H1 (cell line): Measurements from ENCODE around the gene TMEM252. TPM values are rescaled to one million over a fixed set of nuclear protein-coding genes. Genes with fewer than 3 reads are reported as not detected.

Source experiments
- CTCF ChIA-PET: fragments of 300-600 bp; sonication (Branson Sonifier 250); formaldehyde crosslinking; loops from one replicate; lab custom pipeline; 2021; ENCODE audit not compliant: partially characterized antibody; lab: Charles Lee
- POLR2A ChIA-PET: fragments of 300-600 bp; sonication (Branson Sonifier 250); formaldehyde crosslinking; loops from one replicate; lab custom pipeline; 2021; ENCODE audit warnings: inconsistent platforms; ENCODE audit not compliant: partially characterized antibody; lab: Charles Lee
- DNase-seq, 2 experiments: peaks; one replicate each; pipeline versions ENCODE4 v3.0.0 to v3.0.0-alpha.2; 2010 to 2022; ENCODE audit warnings: low spot score in 2 of 2, low read depth in 1 of 2, mixed read lengths in 1 of 2
- FAIRE-seq: peaks from 2 replicates; lab custom pipeline; 2011; peaks lifted over from hg19 to GRCh38; lab: Jason Lieb, UNC
- H2AFZ ChIP-seq: 2 replicates; pipeline ENCODE4 v1.8.1; 2012; ENCODE audit warnings: low read length, inconsistent platforms
- H2AK5ac ChIP-seq: 2 replicates; pipeline ENCODE4 v1.6.1; 2013; ENCODE audit warnings: low read depth, low read length
- H2BK120ac ChIP-seq: replicated peaks from 2 replicates; pipeline ENCODE3; 2013; ENCODE audit warnings: low read depth, low read length, inconsistent platforms
- H2BK12ac ChIP-seq: 2 replicates; pipeline ENCODE4 v1.6.1; 2013; ENCODE audit warnings: low read depth, low read length
- H2BK15ac ChIP-seq: 2 replicates; pipeline ENCODE4 v1.6.1; 2013; ENCODE audit warnings: low read length
- H2BK20ac ChIP-seq: 2 replicates; pipeline ENCODE4 v1.6.1; 2013; ENCODE audit warnings: low read length
- H2BK5ac ChIP-seq: 2 replicates; pipeline ENCODE4 v1.6.1; 2013; ENCODE audit warnings: low read depth, low read length
- H3K14ac ChIP-seq: 2 replicates; pipeline ENCODE4 v1.6.1; 2013; ENCODE audit warnings: inconsistent platforms; ENCODE audit not compliant: insufficient read length
- H3K18ac ChIP-seq: 2 replicates; pipeline ENCODE4 v1.6.1; 2013; ENCODE audit warnings: low read length; ENCODE audit errors: extremely low read depth
- H3K23ac ChIP-seq: 2 replicates; pipeline ENCODE4 v1.6.1; 2013; ENCODE audit warnings: inconsistent platforms; ENCODE audit not compliant: insufficient read length
- H3K23me2 ChIP-seq: 2 replicates; pipeline ENCODE4 v1.6.1; 2013; ENCODE audit warnings: low read depth, low read length
- H3K27ac ChIP-seq: 2 replicates; pipeline ENCODE4 v1.6.1; 2011; ENCODE audit warnings: low read depth, low read length, inconsistent platforms
- H3K27me3 ChIP-seq, 4 experiments: replicated peaks in 1 of 4; 1 replicate in 1 of 4; 2 replicates in 3 of 4; pipeline versions ENCODE4 v1.6.1 to v1.8.1; 2011 to 2013; ENCODE audit warnings: low read length in 3 of 4, mild to moderate bottlenecking in 3 of 4, inconsistent platforms in 2 of 4, mixed read lengths in 2 of 4, moderate library complexity in 1 of 4; ENCODE audit not compliant: control insufficient read depth in 3 of 4, insufficient read depth in 3 of 4; ENCODE audit errors: extremely low read depth in 1 of 4
- H3K36me3 ChIP-seq, 4 experiments: 2 replicates each; pipeline versions ENCODE4 v1.6.1 to v1.8.1; 2011 to 2013; ENCODE audit warnings: mild to moderate bottlenecking in 4 of 4, low read length in 3 of 4, moderate library complexity in 2 of 4, control low read depth in 1 of 4, inconsistent platforms in 1 of 4; ENCODE audit not compliant: insufficient read depth in 4 of 4, control insufficient read depth in 2 of 4
- H3K4ac ChIP-seq: replicated peaks from 2 replicates; pipeline ENCODE3; 2013; ENCODE audit warnings: low read length, low read depth, mixed read lengths, inconsistent platforms; ENCODE audit not compliant: insufficient read length
- H3K4me1 ChIP-seq, 4 experiments: replicated peaks in 1 of 4; 1 replicate in 1 of 4; 2 replicates in 3 of 4; pipeline versions ENCODE4 v1.6.1 to v1.8.1; 2011 to 2013; ENCODE audit warnings: low read length in 3 of 4, inconsistent platforms in 2 of 4, mixed read lengths in 1 of 4; ENCODE audit not compliant: insufficient read depth in 4 of 4, control insufficient read depth in 3 of 4
- H3K4me2 ChIP-seq, 2 experiments: 2 replicates each; pipeline versions ENCODE4 v1.6.1 to v1.8.1; 2011 to 2013; ENCODE audit warnings: low read depth in 2 of 2, low read length in 2 of 2, control low read depth in 1 of 2, inconsistent platforms in 1 of 2, mild to moderate bottlenecking in 1 of 2; ENCODE audit not compliant: insufficient read depth in 1 of 2
- H3K4me3 ChIP-seq, 4 experiments: fragments of 200-600, 300-600 bp in 1 of 4; sonication (generic), shearing (Covaris generic), sonication (Bioruptor Twin) in 1 of 4; 2 replicates each; pipeline versions ENCODE4 v1.5.1 to v1.8.1; 2011 to 2016; ENCODE audit warnings: low read length in 4 of 4, low read depth in 3 of 4, control low read depth in 2 of 4, inconsistent platforms in 2 of 4, mild to moderate bottlenecking in 2 of 4, mixed read lengths in 1 of 4, moderate library complexity in 1 of 4; ENCODE audit not compliant: insufficient read depth in 2 of 4; ENCODE audit errors: extremely low read depth in 1 of 4
- H3K56ac ChIP-seq: replicated peaks from 2 replicates; pipeline ENCODE3; 2013; ENCODE audit warnings: low read depth, mild to moderate bottlenecking, mixed read lengths, low read length, inconsistent platforms; ENCODE audit not compliant: insufficient read length
- H3K79me1 ChIP-seq: 2 replicates; pipeline ENCODE4 v1.6.1; 2013; ENCODE audit warnings: low read depth, low read length, control low read depth
- H3K79me2 ChIP-seq, 2 experiments: 2 replicates each; pipeline versions ENCODE4 v1.6.1 to v1.8.1; 2012 to 2013; ENCODE audit warnings: low read length in 2 of 2, mild to moderate bottlenecking in 2 of 2, inconsistent platforms in 1 of 2; ENCODE audit not compliant: insufficient read depth in 2 of 2, control insufficient read depth in 1 of 2
- H3K9ac ChIP-seq, 4 experiments: replicated peaks in 1 of 4; 1 replicate in 1 of 4; 2 replicates in 3 of 4; pipeline versions ENCODE4 v1.6.1 to v1.8.1; 2011 to 2013; ENCODE audit warnings: low read depth in 3 of 4, low read length in 3 of 4, control low read depth in 2 of 4, mild to moderate bottlenecking in 2 of 4, moderate library complexity in 2 of 4, inconsistent platforms in 1 of 4; ENCODE audit errors: extremely low read depth in 1 of 4
- H3K9me3 ChIP-seq, 2 experiments: 2 replicates each; pipeline versions ENCODE4 v1.6.1 to v1.8.1; 2012 to 2013; ENCODE audit warnings: mild to moderate bottlenecking in 2 of 2, moderate library complexity in 2 of 2, control low read depth in 1 of 2, inconsistent platforms in 1 of 2, low read depth in 1 of 2, low read length in 1 of 2, mixed read lengths in 1 of 2; ENCODE audit not compliant: insufficient read depth in 2 of 2
- H4K20me1 ChIP-seq, 2 experiments: replicated peaks in 1 of 2; 2 replicates each; pipeline versions ENCODE3 to v1.8.1; 2011 to 2013; ENCODE audit warnings: inconsistent platforms in 2 of 2, low read length in 2 of 2, mild to moderate bottlenecking in 1 of 2; ENCODE audit not compliant: insufficient read depth in 2 of 2, control insufficient read depth in 1 of 2
- H4K5ac ChIP-seq: 2 replicates; pipeline ENCODE4 v1.6.1; 2013; ENCODE audit warnings: low read length, low read depth, mixed read lengths, inconsistent platforms; ENCODE audit not compliant: insufficient read length
- H4K8ac ChIP-seq: 2 replicates; pipeline ENCODE4 v1.8.0; 2013; ENCODE audit warnings: mild to moderate bottlenecking, moderate library complexity, low read length, inconsistent platforms; ENCODE audit not compliant: insufficient read depth; ENCODE audit errors: extremely low read depth
- H4K91ac ChIP-seq: replicated peaks from 2 replicates; pipeline ENCODE3; 2013; ENCODE audit warnings: low read length, mixed read lengths, inconsistent platforms; ENCODE audit not compliant: insufficient read length
- ATF2 ChIP-seq: IDR thresholded peaks from 2 replicates; pipeline ENCODE4 v1.6.1; 2012; ENCODE audit warnings: low read length, inconsistent platforms
- ATF3 ChIP-seq: IDR thresholded peaks from 2 replicates; pipeline ENCODE4 v1.6.1; 2011; ENCODE audit warnings: low read depth, mild to moderate bottlenecking, low read length; ENCODE audit not compliant: insufficient read depth
- BCL11A ChIP-seq, 2 experiments: IDR thresholded peaks; one replicate each; pipeline ENCODE4 v1.6.1; 2011; ENCODE audit warnings: low read depth in 2 of 2, low read length in 2 of 2, mild to moderate bottlenecking in 2 of 2
- CEBPB ChIP-seq: IDR thresholded peaks from 2 replicates; pipeline ENCODE4 v1.6.1; 2012; ENCODE audit warnings: low read depth, low read length
- CHD1 ChIP-seq: IDR thresholded peaks from 2 replicates; pipeline ENCODE4 v1.6.1; 2012; ENCODE audit warnings: low read depth, low read length, improper control_type of control experiment
- POLR2AphosphoS5 ChIP-seq: IDR thresholded peaks from 2 replicates; pipeline ENCODE4 v1.6.1; 2011; ENCODE audit warnings: low read depth, low read length
- POU5F1 ChIP-seq: IDR thresholded peaks from 2 replicates; pipeline ENCODE4 v1.6.1; 2011; ENCODE audit warnings: low read depth, mild to moderate bottlenecking, low read length, moderate library complexity
- RAD21 ChIP-seq, 2 experiments: IDR thresholded peaks in 1 of 2; conservative IDR thresholded peaks in 1 of 2; 2 replicates each; pipeline ENCODE4 v1.6.1; 2011; ENCODE audit warnings: low read depth in 2 of 2, low read length in 2 of 2, improper control_type of control experiment in 1 of 2, inconsistent platforms in 1 of 2, mild to moderate bottlenecking in 1 of 2, moderate library complexity in 1 of 2
- RNF2 ChIP-seq: fragments of 200-900, 300-1000 bp; sonication (generic); IDR thresholded peaks from 2 replicates; pipeline ENCODE4 v1.7.1; 2016; ENCODE audit warnings: borderline replicate concordance, low read depth, mild to moderate bottlenecking, antibody characterized with exemption, low read length; ENCODE audit not compliant: poor library complexity, severe bottlenecking; ENCODE audit errors: missing control alignments
- SIX5 ChIP-seq: IDR thresholded peaks from 2 replicates; pipeline ENCODE4 v1.6.1; 2011; ENCODE audit warnings: mild to moderate bottlenecking, low read depth, low read length
- SP4 ChIP-seq: IDR thresholded peaks from 2 replicates; pipeline ENCODE4 v1.6.1; 2012; ENCODE audit warnings: low read length, inconsistent platforms
- TAF1 ChIP-seq: IDR thresholded peaks from 2 replicates; pipeline ENCODE4 v1.6.1; 2011; ENCODE audit warnings: mild to moderate bottlenecking, low read depth, low read length
- YY1 ChIP-seq: IDR thresholded peaks from 2 replicates; pipeline ENCODE4 v1.6.1; 2011; ENCODE audit warnings: low read depth, mild to moderate bottlenecking, low read length
- WGBS, 2 experiments: shearing (Covaris generic) in 1 of 2; methylation state at CpG; one replicate each; pipeline versions ENCODE4 v1.1.6 to v1.1.7; 2013 to 2015; ENCODE audit warnings: low lambda C conversion rate in 2 of 2, mixed read lengths in 2 of 2, inconsistent platforms in 1 of 2, low coverage in 1 of 2, missing lambda C conversion rate in 1 of 2; ENCODE audit not compliant: insufficient replicate concordance in 2 of 2, insufficient coverage in 1 of 2, insufficient read length in 1 of 2; ENCODE audit errors: extremely low coverage in 1 of 2, missing lambda C conversion rate in 1 of 2; 5-methylcytosine and 5-hydroxymethylcytosine counted together
- polyA plus RNA-seq, 7 experiments: library from polyadenylated mRNA; depleted of rRNA in 3 of 7; stranded (reverse) in 5 of 7; unstranded in 2 of 7; fragments of >200 nt in 5 of 7; fragments of 200-250 nt in 2 of 7; gene quantifications; 1 replicate in 5 of 7; 2 replicates in 1 of 7; 4 replicates in 1 of 7; pipeline versions ENCODE4 v1.2.1 to v1.2.3, GENCODE V29; 2011 to 2013; ENCODE audit warnings: missing spikeins in 2 of 7, mixed read lengths in 2 of 7
- total RNA-seq: library from RNA; stranded (reverse); fragmentation: NEBNext Ultra II Directional; extraction: Animal tissue kit (Norgen Biotek cat#: 25700); gene quantifications from 2 replicates; pipeline ENCODE4 v1.2.1, GENCODE V29; 2021

The TMEM252 gene
- total and polyA plus RNA-seq, 2 of the 8 experiments (the other 6 are each of a cell fraction or from before 2014, with no cell fraction given) = not detected

- WGBS, 2 experiments = 87% methylated on average over 4 of the region's 4 CpGs; no CpG with 5 or more reads in 1 of the 2 experiments
- Histone ChIP-seq H3K36me3 (no peaks in the 10 kb centered on the region), H3K9me3 (no peaks in the 10 kb centered on the region), H3K23me2 (no peaks in the 10 kb centered on the region; the same call in 1 of the 2 replicates), H4K91ac (no peak overlapping the region), H3K27ac (no peak overlapping the region), H4K5ac (no peak overlapping the region), H3K9ac (no peak overlapping the region), H3K79me1 (no peaks in the 10 kb centered on the region), H3K56ac (no peak overlapping the region), H3K27me3 (peaks cover 0 to 10% (median 5%) of the 10 kb centered on the region in 4 experiments; a peak in 5 of 7 replicates), H2AFZ (no peak overlapping the region), H2AK5ac (no peak overlapping the region), H3K4me3 (no peak overlapping the region), H3K18ac (no peak overlapping the region), H2BK12ac (no peak overlapping the region), H3K14ac (no peak overlapping the region), H3K79me2 (no peaks in the 10 kb centered on the region), H3K4me2 (no peak overlapping the region), H4K20me1 (no peaks in the 10 kb centered on the region), H4K8ac (no peak overlapping the region), H2BK15ac (no peak overlapping the region), H3K4ac (no peak overlapping the region), H3K4me1 (no peaks in the 10 kb centered on the region), H2BK120ac (no peak overlapping the region), H3K23ac (no peak overlapping the region), H2BK5ac (no peak overlapping the region), H2BK20ac (no peak overlapping the region)
- CTCF ChIA-PET = no interaction called here
- no peak for DNase-seq
- POLR2A ChIA-PET = no interaction called here
- FAIRE-seq = no peak
- TF ChIP-seq RAD21 (IDR thresholded peaks at IDR 0.05 in 1 of 2, conservative IDR thresholded peaks at IDR 0.05 in 1 of 2; ENCODE audit: low read depth in 2 of 2, low read length in 2 of 2) = no peak
- no peak for TF ChIP-seq ATF2
- no peak for TF ChIP-seq SP4
- TF ChIP-seq POLR2AphosphoS5 = no peak
- no peak for TF ChIP-seq SIX5
- TF ChIP-seq CEBPB = no peak
- TF ChIP-seq BCL11A (IDR thresholded peaks at IDR 0.05; ENCODE audit: low read depth in 2 of 2, low read length in 2 of 2) = no peak
- TF ChIP-seq RNF2 = no peak
- TF ChIP-seq POU5F1 = no peak
- TF ChIP-seq YY1 = no peak
- no peak for TF ChIP-seq TAF1
- TF ChIP-seq ATF3 = no peak
- TF ChIP-seq CHD1 = no peak
Measured at GRCh38 chr9:68532131-68532530, 8.6 kb downstream of the TMEM252 start.
